Epidermal melanocyte (primary cell): ENCODE data around the gene CDK5.
"Not testable (repeated sequence)": the region's sequence is repeated elsewhere in the genome, so short reads cannot be mapped to it uniquely, and the experiment has no call there.

Experiments used
- DNase-seq: peaks from one replicate; pipeline ENCODE4 v3.0.0; 2011; ENCODE audit warnings: low spot score; ENCODE audit not compliant: insufficient read length

CDK5 gene

GRCh38 chr7:151058781-151059366 lies 1.2 kb upstream of the CDK5 start:
- no peak for DNase-seq

DNA sequence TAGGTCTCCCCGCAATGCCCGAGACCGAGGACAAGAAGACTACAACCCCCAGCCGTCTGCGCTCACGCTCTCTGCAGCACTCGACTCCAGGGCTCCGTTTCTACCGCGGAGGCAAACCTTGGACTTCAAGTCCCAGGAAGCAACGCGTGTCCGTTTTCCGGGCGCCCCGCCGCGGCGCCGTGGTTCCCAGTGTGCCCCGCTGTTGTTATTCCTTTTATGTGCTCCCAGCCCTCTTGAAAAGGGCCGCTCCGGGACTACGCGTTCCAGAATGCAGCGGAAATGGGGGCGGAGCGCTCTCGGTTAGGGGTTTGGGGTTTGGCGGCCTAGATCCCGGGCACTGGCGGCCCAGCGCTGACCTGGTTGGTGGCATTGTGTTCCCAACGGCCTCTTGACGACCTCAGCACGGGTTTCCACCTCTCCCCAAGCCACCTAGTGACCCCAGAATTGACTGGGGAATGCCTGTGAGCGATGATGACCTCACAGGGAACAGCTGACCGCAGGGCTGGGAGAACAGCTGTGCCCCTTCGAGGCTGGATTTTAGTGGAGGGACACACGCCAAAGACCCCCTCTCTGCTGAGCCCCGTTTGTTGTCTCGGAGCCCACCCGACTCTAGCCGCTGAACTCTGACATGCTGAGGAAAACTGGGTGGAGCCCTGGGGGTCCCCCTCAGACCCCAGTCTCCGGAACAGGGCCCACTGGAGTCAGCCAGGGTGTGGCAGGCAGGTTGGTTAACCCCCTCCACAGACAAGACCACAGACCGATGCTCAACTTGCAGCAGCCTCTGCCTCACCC lies 488 bp upstream of the CDK5 start:
- DNase-seq: peak; percentile 100

- DNase-seq: no peak
These were observed 811 bp downstream of the CDK5 start for GRCh38 chr7:151056666-151057505.

DNA sequence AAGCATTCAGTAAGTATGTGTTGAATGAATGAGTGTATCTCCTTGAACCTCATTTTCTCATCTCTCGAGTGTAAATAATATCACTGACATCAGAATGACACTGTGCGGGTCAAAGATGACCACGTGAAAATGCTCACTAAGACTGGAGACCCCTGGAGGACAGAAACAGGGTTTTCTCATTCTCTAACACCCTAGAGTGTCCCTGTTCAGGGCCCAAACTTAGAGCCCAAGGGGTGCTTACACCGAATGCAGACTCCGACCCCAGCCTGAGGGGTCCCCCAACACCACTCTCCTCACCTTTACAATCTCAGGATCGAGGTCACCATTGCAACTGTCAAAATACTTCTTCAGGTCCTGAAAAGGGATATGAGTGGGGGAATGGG lies 1.4 kb downstream of the CDK5 start:
- DNase-seq: no peak

- DNase-seq: no peak
These were observed 3.9 kb downstream of the CDK5 start for GRCh38 chr7:151053751-151054150.

GRCh38 chr7:151053096-151053495 lies 4.6 kb downstream of the CDK5 start:
- DNase-seq: no peak

DNA sequence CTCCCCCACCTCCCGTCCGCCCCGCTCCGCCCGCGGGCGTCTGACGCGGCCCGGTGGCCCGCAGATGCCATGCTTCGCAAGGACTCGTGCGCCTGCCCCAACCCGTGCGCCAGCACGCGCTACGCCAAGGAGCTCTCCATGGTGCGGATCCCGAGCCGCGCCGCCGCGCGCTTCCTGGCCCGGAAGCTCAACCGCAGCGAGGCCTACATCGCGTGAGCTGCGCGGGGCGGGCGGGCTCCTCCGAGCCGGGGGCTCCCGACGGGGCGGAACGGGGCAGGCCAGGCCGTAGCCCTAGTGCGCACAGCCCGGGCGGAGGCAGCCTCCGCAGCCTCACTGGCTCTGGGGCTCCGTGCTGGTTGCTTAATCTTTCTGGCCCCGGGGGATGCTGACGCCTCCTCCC lies 6.6 kb downstream of the CDK5 start:
- DNase-seq: peak; percentile 73

DNA sequence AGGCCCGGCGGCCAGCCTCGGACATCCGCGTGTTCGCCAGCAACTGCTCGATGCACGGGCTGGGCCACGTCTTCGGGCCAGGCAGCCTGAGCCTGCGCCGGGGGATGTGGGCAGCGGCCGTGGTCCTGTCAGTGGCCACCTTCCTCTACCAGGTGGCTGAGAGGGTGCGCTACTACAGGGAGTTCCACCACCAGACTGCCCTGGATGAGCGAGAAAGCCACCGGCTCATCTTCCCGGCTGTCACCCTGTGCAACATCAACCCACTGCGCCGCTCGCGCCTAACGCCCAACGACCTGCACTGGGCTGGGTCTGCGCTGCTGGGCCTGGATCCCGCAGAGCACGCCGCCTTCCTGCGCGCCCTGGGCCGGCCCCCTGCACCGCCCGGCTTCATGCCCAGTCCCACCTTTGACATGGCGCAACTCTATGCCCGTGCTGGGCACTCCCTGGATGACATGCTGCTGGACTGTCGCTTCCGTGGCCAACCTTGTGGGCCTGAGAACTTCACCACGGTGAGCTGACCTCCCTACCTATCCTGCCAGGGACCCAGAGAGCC lies 8.7 kb downstream of the CDK5 start:
- no peak for DNase-seq

DNA sequence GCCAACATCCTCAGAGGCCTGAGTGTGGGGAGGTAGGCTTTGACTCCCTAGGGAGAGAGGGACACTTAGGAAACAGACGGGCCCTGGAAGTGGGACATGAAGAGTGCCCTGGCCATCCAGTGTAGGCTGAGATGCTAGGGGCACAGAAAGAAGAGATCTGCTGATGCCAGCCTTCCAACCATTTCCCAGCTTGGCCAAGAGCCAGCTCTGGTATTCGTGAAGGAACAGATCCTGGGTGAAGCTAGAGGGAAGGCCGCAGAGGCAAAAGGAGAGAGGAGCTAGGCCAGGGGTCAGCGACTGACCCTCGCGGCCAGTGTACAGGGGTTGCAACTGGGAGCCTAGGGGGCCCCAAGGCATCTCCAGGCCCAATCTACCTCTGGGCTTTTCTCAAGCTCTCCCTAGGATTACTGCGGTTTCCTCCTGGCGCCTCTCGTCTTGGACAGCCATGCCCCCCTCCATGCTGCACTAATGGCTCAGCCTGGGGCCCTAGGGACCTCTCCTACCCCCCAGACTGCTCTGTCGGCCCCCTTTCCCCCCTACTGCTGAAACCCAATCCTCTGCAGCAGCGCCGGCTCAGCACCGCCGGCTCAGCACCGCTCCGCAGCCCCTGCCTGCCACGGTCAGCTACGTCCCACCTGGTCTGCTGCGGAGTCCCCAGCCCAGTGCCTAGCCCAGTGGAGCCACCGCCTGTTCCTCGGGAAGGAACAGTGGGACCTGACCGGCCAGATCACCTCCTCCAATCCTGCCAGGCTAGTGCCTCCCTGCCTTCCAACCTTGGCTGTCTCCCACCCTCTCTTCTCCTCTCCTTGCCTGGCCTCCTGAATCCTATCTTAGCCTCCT lies 9.5 kb downstream of the CDK5 start, which contains the start of gene ASIC3:
TSS of gene ASIC3 (plus strand) at position 556 of the 840 bp plus-strand sequence. CDS start 355 bp downstream, outside the sequence.
- DNase-seq: no peak

- no peak for DNase-seq
These were observed 10.8 kb downstream of the CDK5 start for GRCh38 chr7:151046603-151047573.

- DNase-seq: no peak
These were observed 11.7 kb downstream of the CDK5 start for GRCh38 chr7:151045967-151046366.

GRCh38 chr7:151045262-151045661 lies 12.4 kb downstream of the CDK5 start:
- DNase-seq: no peak

- DNase-seq: no peak
These were observed 13.7 kb downstream of the CDK5 start for GRCh38 chr7:151043959-151044358.

GRCh38 chr7:151043449-151043848 lies 14.2 kb downstream of the CDK5 start:
- not testable (repeated sequence) for DNase-seq

DNA sequence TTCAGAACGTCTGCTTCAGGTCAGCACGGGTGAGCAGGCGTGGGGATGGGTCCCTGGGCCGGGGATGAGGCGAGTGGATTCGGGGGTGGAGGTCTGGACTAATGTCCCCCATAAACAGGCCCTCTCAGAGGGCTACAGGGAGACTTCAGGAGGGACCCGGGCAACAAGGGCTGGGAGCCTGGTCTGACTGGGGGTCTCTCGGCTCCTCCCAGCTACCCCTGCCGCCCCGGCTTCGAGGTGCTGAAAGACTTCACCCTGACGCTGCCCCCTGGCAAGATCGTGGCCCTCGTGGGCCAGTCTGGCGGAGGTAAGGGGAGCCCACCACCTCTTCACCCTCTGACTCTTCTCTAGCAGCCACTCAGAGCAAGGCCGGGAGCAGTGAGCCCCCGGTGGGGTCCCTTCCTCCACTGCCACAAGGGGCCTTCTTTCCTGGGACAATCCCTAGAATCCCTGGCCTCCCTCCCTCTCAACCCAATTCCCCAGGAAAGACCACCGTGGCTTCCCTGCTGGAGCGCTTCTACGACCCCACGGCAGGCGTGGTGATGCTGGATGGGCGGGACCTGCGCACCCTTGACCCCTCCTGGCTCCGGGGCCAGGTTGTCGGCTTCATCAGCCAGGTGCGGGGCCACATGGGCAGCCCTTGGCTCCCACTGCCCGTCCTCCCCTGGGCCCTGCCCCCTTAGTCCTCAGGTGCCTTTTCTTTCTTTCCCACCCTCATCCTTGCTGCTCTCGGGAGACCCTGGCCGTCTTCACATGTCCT lies 16.9 kb downstream of the CDK5 start:
- no peak for DNase-seq

DNA sequence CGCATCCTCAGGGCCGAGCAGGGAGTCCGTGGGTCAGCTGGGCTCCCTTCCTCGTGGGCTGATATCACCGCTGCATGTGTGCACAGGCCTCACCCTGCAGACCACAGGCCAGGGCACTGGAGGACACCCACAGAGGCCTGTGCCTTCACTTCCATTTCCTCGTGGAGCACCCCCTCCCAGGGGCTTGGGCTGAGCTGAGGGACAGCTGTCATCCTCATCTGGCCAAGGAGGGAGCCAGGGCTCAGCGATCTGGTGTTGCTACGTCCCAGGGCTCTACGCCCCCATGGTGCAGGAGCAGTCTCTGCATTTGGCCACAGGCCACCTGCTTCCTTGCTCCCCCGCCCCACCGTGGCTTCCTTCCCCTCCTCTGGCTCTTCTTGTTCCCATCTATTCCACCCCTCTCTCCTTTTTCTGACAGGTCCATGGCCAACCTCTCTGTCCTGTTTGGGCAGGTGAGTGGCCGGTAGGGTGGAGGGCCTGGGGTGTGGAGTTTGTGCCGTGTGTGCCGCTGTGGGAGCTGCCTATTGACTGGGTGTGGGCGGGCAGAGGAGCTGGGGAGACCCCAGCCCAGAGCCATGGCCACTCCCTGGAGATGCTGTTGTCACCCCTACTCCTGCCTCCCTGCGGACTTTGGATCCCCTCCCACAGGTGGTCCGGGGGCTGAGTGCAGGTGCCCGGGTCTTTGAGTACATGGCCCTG lies 17.7 kb downstream of the CDK5 start:
- no peak for DNase-seq

GRCh38 chr7:151038951-151039849 lies 18.5 kb downstream of the CDK5 start:
- no peak for DNase-seq
